ENCODE measurements around the gene UGT1A1.

DNA sequence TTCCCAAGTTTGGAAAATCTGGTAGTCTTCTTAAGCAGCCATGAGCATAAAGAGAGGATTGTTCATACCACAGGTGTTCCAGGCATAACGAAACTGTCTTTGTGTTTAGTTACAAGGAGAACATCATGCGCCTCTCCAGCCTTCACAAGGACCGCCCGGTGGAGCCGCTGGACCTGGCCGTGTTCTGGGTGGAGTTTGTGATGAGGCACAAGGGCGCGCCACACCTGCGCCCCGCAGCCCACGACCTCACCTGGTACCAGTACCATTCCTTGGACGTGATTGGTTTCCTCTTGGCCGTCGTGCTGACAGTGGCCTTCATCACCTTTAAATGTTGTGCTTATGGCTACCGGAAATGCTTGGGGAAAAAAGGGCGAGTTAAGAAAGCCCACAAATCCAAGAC lies 12.1 kb downstream of the UGT1A1 start:
- TF ChIP-seq, protein P1, sequence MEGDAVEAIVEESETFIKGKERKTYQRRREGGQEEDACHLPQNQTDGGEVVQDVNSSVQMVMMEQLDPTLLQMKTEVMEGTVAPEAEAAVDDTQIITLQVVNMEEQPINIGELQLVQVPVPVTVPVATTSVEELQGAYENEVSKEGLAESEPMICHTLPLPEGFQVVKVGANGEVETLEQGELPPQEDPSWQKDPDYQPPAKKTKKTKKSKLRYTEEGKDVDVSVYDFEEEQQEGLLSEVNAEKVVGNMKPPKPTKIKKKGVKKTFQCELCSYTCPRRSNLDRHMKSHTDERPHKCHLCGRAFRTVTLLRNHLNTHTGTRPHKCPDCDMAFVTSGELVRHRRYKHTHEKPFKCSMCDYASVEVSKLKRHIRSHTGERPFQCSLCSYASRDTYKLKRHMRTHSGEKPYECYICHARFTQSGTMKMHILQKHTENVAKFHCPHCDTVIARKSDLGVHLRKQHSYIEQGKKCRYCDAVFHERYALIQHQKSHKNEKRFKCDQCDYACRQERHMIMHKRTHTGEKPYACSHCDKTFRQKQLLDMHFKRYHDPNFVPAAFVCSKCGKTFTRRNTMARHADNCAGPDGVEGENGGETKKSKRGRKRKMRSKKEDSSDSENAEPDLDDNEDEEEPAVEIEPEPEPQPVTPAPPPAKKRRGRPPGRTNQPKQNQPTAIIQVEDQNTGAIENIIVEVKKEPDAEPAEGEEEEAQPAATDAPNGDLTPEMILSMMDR (conservative IDR thresholded peaks at IDR 0.05; ENCODE audit: low read depth, low read length): no peak
- no peak for TF ChIP-seq EZH2 (IDR thresholded peaks at IDR 0.05; ENCODE audit: low read length, unreplicated experiment)

Measured in PC-3 (cell line).